PC-9 (cell line): ENCODE measurements around the gene SH3PXD2B.

Source experiments
- CTCF ChIP-seq: fragments of 200-600 bp; sonication (generic); conservative IDR thresholded peaks from 2 replicates; pipeline ENCODE4 v1.6.1; 2017; ENCODE audit warnings: mixed run types, antibody characterized with exemption, mild to moderate bottlenecking, moderate library complexity
- EZH2 ChIP-seq: fragments of 200-600 bp; sonication (generic); IDR thresholded peaks from 2 replicates; pipeline ENCODE4 v1.8.0; 2017; ENCODE audit warnings: antibody characterized with exemption, low read depth

DNA sequence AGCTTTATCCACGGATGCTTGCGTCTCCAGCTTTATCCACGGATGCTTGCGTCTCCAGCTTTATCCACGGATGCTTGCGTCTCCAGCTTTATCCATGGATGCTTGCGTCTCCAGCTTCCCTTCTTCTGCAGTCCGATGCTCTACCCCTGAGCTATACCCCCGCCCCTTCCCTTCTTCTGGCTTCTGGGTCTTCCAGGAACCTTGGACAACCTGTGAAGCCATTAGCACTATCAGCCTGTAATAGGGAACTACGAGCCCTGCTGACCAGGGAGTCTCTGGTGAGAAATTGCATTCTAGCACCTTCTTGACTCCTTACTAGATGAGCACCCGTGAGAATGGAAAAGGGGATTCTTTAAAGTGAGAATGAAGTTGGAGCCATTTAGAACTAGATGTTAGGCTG lies 39.1 kb upstream of the SH3PXD2B start:
- TF ChIP-seq CTCF = no peak
- no peak for TF ChIP-seq EZH2
